Subcutaneous adipose tissue (tissue), 4 donors: ENCODE data around the gene NXN. TPM values are rescaled to one million over a fixed set of nuclear protein-coding genes. Genes with fewer than 3 reads are reported as not detected.

Experiments used
- total RNA-seq, 4 donors: library from RNA; depleted of rRNA; stranded (reverse); fragments of >200 nt; gene quantifications; one replicate each; pipeline ENCODE4 v1.1.0, GENCODE V29; 2016
- TF ChIP-seq, protein P1 (sequence below): fragments of 450-650 bp; IDR thresholded peaks from one replicate; pipeline ENCODE4 v1.5.1; 2016; ENCODE audit warnings: low read depth, mild to moderate bottlenecking, control low read depth, antibody characterized with exemption, moderate library complexity

Gene NXN
- total RNA-seq, 4 donors from 2014 or later, result 2.9 to 24.3 (median 7.4) TPM

GRCh38 chr17:850086-850850 lies 129.3 kb downstream of the NXN start:
- TF ChIP-seq, protein P1, sequence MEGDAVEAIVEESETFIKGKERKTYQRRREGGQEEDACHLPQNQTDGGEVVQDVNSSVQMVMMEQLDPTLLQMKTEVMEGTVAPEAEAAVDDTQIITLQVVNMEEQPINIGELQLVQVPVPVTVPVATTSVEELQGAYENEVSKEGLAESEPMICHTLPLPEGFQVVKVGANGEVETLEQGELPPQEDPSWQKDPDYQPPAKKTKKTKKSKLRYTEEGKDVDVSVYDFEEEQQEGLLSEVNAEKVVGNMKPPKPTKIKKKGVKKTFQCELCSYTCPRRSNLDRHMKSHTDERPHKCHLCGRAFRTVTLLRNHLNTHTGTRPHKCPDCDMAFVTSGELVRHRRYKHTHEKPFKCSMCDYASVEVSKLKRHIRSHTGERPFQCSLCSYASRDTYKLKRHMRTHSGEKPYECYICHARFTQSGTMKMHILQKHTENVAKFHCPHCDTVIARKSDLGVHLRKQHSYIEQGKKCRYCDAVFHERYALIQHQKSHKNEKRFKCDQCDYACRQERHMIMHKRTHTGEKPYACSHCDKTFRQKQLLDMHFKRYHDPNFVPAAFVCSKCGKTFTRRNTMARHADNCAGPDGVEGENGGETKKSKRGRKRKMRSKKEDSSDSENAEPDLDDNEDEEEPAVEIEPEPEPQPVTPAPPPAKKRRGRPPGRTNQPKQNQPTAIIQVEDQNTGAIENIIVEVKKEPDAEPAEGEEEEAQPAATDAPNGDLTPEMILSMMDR, result no peak

DNA sequence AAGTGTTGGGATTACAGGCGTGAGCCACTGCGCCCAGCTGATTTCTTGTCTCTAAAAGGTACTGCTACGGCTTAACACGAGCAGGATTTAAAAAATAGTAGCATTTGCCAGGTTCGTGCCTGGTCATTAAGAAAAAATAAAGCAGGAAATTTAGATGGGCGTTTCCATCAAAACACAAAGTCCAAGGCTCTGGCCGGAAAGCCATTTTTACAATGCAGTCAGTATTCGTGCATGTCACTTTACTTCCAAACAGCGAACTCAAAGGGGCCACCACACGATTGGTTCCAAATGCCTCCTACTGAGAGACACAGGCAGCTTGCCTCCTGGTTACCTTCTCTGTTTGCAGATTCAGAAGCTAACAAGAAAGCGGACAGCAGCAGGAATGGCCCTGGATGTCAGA lies 131.2 kb downstream of the NXN start:
- TF ChIP-seq, protein P1, result no peak

GRCh38 chr17:846901-847843 lies 132.4 kb downstream of the NXN start:
- TF ChIP-seq, protein P1, result no peak

DNA sequence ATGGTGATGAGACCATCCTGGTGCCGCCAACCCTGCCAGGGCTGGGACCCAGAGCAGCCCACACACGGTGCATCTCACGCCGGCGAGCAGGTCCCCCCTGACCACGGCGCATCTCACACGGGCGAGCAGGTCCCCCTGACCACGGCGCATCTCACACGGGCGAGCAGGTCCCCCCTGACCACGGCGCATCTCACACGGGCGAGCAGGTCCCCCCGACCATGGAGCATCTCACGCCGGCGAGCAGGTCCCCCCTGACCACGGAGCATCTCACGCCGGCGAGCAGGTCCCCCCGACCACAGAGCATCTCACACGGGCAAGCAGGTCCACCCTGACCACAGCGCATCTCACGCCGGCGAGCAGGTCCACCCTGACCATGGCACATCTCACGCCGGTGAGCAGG lies 138.3 kb downstream of the NXN start:
- TF ChIP-seq, protein P1, result no peak

DNA sequence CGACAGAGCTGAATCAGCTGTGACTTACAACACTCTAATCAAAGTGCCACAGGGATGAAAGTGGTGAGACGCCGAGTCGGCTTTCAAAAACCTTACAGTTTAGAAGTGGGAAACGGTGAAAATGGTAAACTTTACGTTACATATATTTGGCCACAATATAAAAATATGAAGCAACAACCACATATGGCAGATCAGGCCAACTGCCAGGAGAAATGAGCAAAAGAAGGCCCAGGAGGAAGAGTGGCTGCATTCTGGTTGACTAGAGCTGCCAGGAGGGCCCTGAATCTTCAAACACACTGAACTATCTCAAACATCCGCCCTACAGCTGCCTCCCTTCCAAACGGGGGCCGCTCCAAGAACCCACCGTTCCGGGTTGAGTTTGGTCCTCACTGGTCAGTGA lies 141.1 kb downstream of the NXN start:
- TF ChIP-seq, protein P1, result no peak

DNA sequence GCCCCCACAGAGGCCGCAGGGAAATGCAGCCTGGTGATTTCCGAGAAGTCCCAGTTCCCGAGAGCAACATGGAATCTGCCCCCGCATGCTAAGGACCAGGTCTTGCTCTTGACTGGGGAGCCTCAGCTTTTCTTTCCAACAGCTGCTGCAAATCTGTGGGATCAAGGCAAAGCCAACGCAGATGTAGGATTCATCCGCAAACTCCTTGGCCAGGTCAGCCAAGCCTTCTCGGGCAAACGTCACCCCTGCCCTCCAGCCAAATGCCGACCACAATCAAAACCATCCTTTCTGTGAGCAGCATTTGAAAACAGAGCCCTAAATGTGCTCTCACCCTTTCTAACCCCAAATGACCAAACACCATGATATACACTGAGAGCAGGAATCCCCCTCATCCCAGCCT lies 143.4 kb downstream of the NXN start:
- TF ChIP-seq, protein P1, result no peak

DNA sequence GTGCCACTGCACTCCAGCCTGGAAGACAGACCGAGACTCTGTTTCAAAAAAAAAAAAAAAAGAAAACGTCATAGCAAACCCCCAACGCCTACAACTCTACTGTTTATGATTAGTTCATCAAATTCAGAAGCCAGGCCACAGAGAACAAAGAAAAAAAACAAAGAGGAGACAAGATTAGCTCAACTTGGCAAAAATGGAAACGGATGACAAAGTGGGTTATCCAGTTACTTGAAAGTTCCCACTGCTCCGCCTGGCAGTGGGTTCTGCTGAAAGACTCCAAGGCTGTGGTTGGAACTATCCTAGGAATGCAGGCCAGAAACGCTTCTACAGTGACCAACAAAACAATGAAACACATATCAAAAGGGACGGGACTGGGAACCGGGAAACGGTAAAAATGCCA lies 144.3 kb downstream of the NXN start:
- TF ChIP-seq, protein P1, result no peak
